Breast epithelium (tissue), 3 donors: ENCODE measurements around the gene SLC22A8.

Experiments
- POLR2A ChIP-seq: fragments of 450-650 bp; IDR thresholded peaks from one replicate; pipeline ENCODE4 v1.6.1; 2016; ENCODE audit warnings: antibody characterized with exemption, mild to moderate bottlenecking, moderate library complexity
- POLR2AphosphoS5 ChIP-seq, 3 donors: sonication (generic); formaldehyde crosslinking; IDR thresholded peaks; one replicate each; pipeline ENCODE4 v1.6.1; 2017; ENCODE audit warnings: antibody characterized with exemption in 3 of 3
- TF ChIP-seq, protein P1 (sequence below), 3 donors: fragments of 450-650 bp; IDR thresholded peaks; one replicate each; pipeline ENCODE4 v1.5.1; 2016 to 2017; ENCODE audit warnings: antibody characterized with exemption in 3 of 3, mild to moderate bottlenecking in 3 of 3, moderate library complexity in 3 of 3

- TF ChIP-seq POLR2A (no peak), POLR2AphosphoS5 (IDR thresholded peaks at IDR 0.05) (no peak)
- TF ChIP-seq, protein P1, sequence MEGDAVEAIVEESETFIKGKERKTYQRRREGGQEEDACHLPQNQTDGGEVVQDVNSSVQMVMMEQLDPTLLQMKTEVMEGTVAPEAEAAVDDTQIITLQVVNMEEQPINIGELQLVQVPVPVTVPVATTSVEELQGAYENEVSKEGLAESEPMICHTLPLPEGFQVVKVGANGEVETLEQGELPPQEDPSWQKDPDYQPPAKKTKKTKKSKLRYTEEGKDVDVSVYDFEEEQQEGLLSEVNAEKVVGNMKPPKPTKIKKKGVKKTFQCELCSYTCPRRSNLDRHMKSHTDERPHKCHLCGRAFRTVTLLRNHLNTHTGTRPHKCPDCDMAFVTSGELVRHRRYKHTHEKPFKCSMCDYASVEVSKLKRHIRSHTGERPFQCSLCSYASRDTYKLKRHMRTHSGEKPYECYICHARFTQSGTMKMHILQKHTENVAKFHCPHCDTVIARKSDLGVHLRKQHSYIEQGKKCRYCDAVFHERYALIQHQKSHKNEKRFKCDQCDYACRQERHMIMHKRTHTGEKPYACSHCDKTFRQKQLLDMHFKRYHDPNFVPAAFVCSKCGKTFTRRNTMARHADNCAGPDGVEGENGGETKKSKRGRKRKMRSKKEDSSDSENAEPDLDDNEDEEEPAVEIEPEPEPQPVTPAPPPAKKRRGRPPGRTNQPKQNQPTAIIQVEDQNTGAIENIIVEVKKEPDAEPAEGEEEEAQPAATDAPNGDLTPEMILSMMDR (IDR thresholded peaks at IDR 0.05) = no peak
These were observed 50.1 kb downstream of the SLC22A8 start for GRCh38 chr11:62965574-62965973.
